ENCODE measurements around the gene SLIT3. TPM values are rescaled to one million over a fixed set of nuclear protein-coding genes. Genes with fewer than 3 reads are reported as not detected.

SLIT3 gene
- total and polyA plus RNA-seq, 10 of the 15 experiments (the other 5 are each of a cell fraction or from before 2014, with no cell fraction given), result 0.05 TPM; not detected in 9

GRCh38 chr5:169101966-169102365, 199.0 kb downstream of the SLIT3 start (continued):
- no peak for TF ChIP-seq CEBPZ (IDR thresholded peaks at IDR 0.05; ENCODE audit: low read depth, low read length)

GRCh38 chr5:169100735-169101075, 200.2 kb downstream of the SLIT3 start:
- Histone ChIP-seq H3K4me3 (no peak overlapping the region), H3K79me2 (ENCODE audit: control insufficient read depth, insufficient read depth, low read length) (no peaks in the 10 kb centered on the region), H3K9ac (ENCODE audit: control insufficient read depth, insufficient read depth, low read length) (no peak overlapping the region), H2AFZ (ENCODE audit: control insufficient read depth, low read depth, low read length) (no peak overlapping the region), H3K9me3 (replicated peaks; ENCODE audit: control insufficient read depth, insufficient read depth, low read length) (no peaks in the 10 kb centered on the region), H3K27ac (ENCODE audit: control insufficient read depth, insufficient read depth) (no peak overlapping the region), H4K20me1 (ENCODE audit: control insufficient read depth, insufficient read depth) (no peaks in the 10 kb centered on the region), H3K36me3 (ENCODE audit: control insufficient read depth in 2 of 2, insufficient read depth in 2 of 2, low read length in 1 of 2) (no peaks in the 10 kb centered on the region), H3K4me1 (ENCODE audit: control insufficient read depth, insufficient read depth, low read length) (no peaks in the 10 kb centered on the region), H3K27me3 (replicated peaks in 1 of 2; ENCODE audit: control insufficient read depth in 2 of 2, insufficient read depth in 2 of 2, low read length in 1 of 2) (peaks cover 0 to 2% of the 10 kb centered on the region in 2 experiments; a peak in 2 of 4 replicates), H3K4me2 (ENCODE audit: control insufficient read depth, insufficient read depth) (no peak overlapping the region)
- 45% methylated on average over 2 of the region's 2 CpGs for WGBS (ENCODE audit: insufficient coverage, insufficient replicate concordance, low lambda C conversion rate, missing lambda C conversion rate)
- no TSS peak for BruUV-seq (replicated peaks)
- ChIA-PET POLR2A (no interaction called here), SMC1A (ENCODE audit: uncharacterized antibody, unreplicated experiment) (no interaction called here), RAD21 (ENCODE audit: unreplicated experiment) (no interaction called here), CTCF (no interaction called here)
- ATAC-seq, result no peak
- TF ChIP-seq SUZ12 (IDR thresholded peaks at IDR 0.05; ENCODE audit: unreplicated experiment), result no peak
- TF ChIP-seq SIN3A (IDR thresholded peaks at IDR 0.05; ENCODE audit: low read depth, low read length), result no peak
- FAIRE-seq, result no peak
- in situ Hi-C loops (cut with MboI), result no loop called here
- DNase-seq (ENCODE audit: low read depth, low spot score), result no peak
- intact Hi-C loops (cut with micrococcal nuclease; ENCODE audit: unreplicated experiment), result no loop called here
